Nephron (organoid): Measurements from ENCODE around the gene TLE3.

Source experiments
- H3K27ac Mint-ChIP-seq, 3 experiments: 2 replicates each; pipeline ENCODE4 v1.8.0; 2020; ENCODE audit warnings: mixed read lengths in 3 of 3, mild to moderate bottlenecking in 2 of 3, moderate library complexity in 1 of 3
- H3K27me3 Mint-ChIP-seq: 2 replicates; pipeline ENCODE4 v1.8.0; 2021; ENCODE audit warnings: low read depth, mild to moderate bottlenecking, moderate library complexity, mixed read lengths
- H3K36me3 Mint-ChIP-seq: 2 replicates; pipeline ENCODE4 v1.8.0; 2020; ENCODE audit warnings: low read depth, mixed read lengths
- H3K4me1 Mint-ChIP-seq: 2 replicates; pipeline ENCODE4 v1.8.0; 2020; ENCODE audit warnings: mixed read lengths
- H3K4me3 Mint-ChIP-seq, 3 experiments: 2 replicates each; pipeline ENCODE4 v1.8.0; 2020; ENCODE audit warnings: mild to moderate bottlenecking in 3 of 3, mixed read lengths in 3 of 3, moderate library complexity in 2 of 3
- H3K9me3 Mint-ChIP-seq: 2 replicates; pipeline ENCODE4 v1.8.0; 2020; ENCODE audit warnings: mixed read lengths
- CTCF ChIP-seq, 3 experiments: fragments of 200-600 bp; sonication (generic); IDR thresholded peaks; one replicate each; pipeline ENCODE4 v1.5.0; 2021; ENCODE audit warnings: antibody characterized with exemption in 3 of 3; ENCODE audit not compliant: unreplicated experiment in 3 of 3

The TLE3 gene

GRCh38 chr15:70068783-70069565 lies 28.7 kb downstream of the TLE3 start:
- Mint-ChIP-seq H3K27ac (no peak overlapping the region), H3K4me1 (peaks cover 35% of the 10 kb centered on the region), H3K9me3 (no peaks in the 10 kb centered on the region), H3K27me3 (peaks cover 4% of the 10 kb centered on the region), H3K4me3 (no peak overlapping the region), H3K36me3 (peaks cover 87% of the 10 kb centered on the region)
- TF ChIP-seq CTCF (IDR thresholded peaks at IDR 0.05; ENCODE audit: unreplicated experiment in 3 of 3), result no peak

DNA sequence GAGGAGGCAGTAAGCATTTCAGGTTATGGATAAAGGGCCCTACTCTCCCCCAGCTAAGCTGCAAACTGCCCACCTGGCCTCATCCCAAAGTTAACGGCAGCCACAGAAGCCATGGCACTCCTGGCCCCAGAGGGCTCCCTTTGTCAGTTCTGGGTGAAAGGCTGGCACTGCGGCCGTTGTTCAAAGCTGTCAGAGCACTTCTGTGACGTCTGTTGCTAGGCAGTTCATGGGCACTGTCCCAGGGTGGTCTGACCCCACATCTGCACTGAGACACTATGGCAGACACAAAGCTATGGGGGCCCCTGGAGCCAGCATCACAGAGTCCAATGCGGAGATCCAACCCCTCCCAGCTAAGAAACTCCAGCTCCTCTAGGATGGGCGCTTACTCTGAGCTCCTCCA lies 30.0 kb downstream of the TLE3 start:
- no peaks in the 10 kb centered on the region for H3K9me3 Mint-ChIP-seq
- peaks cover 82% of the 10 kb centered on the region for H3K36me3 Mint-ChIP-seq
- H3K27me3 Mint-ChIP-seq, result peaks cover 4% of the 10 kb centered on the region
- TF ChIP-seq CTCF (IDR thresholded peaks at IDR 0.05; ENCODE audit: unreplicated experiment in 3 of 3), result no peak
- H3K4me3 Mint-ChIP-seq, result no peak overlapping the region
- no peak overlapping the region for H3K27ac Mint-ChIP-seq
- H3K4me1 Mint-ChIP-seq, result peaks cover 48% of the 10 kb centered on the region

DNA sequence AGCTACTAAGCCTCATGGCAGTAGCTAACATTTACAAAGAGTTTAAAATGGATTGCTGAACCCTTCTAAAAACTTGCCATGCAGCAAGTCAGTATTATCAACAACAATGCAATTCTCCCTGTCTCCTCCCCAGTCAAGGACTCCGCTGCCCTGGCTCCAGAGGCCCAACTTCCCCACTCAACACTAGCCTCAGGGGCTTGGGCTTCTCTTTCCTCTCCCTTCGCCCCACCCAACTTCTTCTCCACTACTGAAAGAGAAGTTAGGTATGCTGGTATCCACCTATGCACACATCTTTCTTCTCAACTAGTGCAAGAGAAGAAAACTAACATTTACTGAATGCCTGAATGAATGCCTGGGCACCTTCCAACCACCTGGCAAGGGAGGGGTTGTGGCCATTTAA lies 30.7 kb downstream of the TLE3 start:
- H3K27me3 Mint-ChIP-seq, result peaks cover 4% of the 10 kb centered on the region
- H3K27ac Mint-ChIP-seq, result no peak overlapping the region
- H3K9me3 Mint-ChIP-seq, result no peaks in the 10 kb centered on the region
- no peak overlapping the region for H3K4me3 Mint-ChIP-seq
- H3K4me1 Mint-ChIP-seq, result peaks cover 54% of the 10 kb centered on the region
- no peak for TF ChIP-seq CTCF (IDR thresholded peaks at IDR 0.05; ENCODE audit: unreplicated experiment in 3 of 3)
- H3K36me3 Mint-ChIP-seq, result peaks cover 79% of the 10 kb centered on the region

DNA sequence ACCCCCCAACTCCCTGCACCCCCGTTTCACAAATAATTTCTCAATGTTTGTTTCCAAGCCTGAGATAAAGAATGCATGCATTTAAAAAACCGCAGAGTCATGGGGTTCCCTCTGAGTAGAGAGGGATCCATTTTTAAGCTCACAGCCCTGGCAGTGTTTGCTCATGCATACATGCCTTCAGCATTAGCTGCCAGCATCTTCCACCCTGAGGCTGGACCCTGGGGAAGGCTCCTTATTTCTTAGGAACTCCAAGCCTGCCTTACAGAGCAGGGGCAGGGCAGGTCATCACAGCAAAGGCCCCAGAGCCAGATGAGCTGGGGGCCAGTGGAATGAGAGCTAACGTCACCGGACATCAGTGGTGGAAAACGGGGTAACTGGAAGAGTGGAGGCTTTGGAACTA lies 31.3 kb downstream of the TLE3 start:
- Mint-ChIP-seq H3K4me1 (peaks cover 55% of the 10 kb centered on the region), H3K36me3 (peaks cover 74% of the 10 kb centered on the region), H3K27ac (peak overlapping the region in 1 of 3 experiments; percentile 63), H3K27me3 (peaks cover 4% of the 10 kb centered on the region), H3K4me3 (no peak overlapping the region), H3K9me3 (no peaks in the 10 kb centered on the region)
- no peak for TF ChIP-seq CTCF (IDR thresholded peaks at IDR 0.05; ENCODE audit: unreplicated experiment in 3 of 3)

- H3K9me3 Mint-ChIP-seq, result no peaks in the 10 kb centered on the region
These were observed 31.7 kb downstream of the TLE3 start for GRCh38 chr15:70066004-70066403.

More at GRCh38 chr15:70066004-70066403, 31.7 kb downstream of the TLE3 start:
- H3K27ac Mint-ChIP-seq, result peak overlapping the region in 1 of 3 experiments; percentile 63
- no peak overlapping the region for H3K4me3 Mint-ChIP-seq
- H3K36me3 Mint-ChIP-seq, result peaks cover 73% of the 10 kb centered on the region
- peaks cover 56% of the 10 kb centered on the region for H3K4me1 Mint-ChIP-seq
- TF ChIP-seq CTCF (IDR thresholded peaks at IDR 0.05; ENCODE audit: unreplicated experiment in 3 of 3), result no peak
- peaks cover 5% of the 10 kb centered on the region for H3K27me3 Mint-ChIP-seq
